Kidney epithelial cell (primary cell): ENCODE data around the gene MUC3A. TPM values are rescaled to one million over a fixed set of nuclear protein-coding genes. Genes with fewer than 3 reads are reported as not detected.

Experiments
- DNase-seq: peaks from one replicate; pipeline ENCODE4 v3.0.0-alpha.2; 2010; ENCODE audit warnings: low read depth
- H3K27me3 ChIP-seq: 2 replicates; pipeline ENCODE4 v1.6.0; 2011; ENCODE audit warnings: low read length; ENCODE audit not compliant: control insufficient read depth, insufficient read depth
- H3K36me3 ChIP-seq: 2 replicates; pipeline ENCODE4 v1.5.1; 2011; ENCODE audit warnings: low read length; ENCODE audit not compliant: control insufficient read depth, insufficient read depth
- H3K4me3 ChIP-seq: 2 replicates; pipeline ENCODE4 v1.5.1; 2011; ENCODE audit warnings: low read depth, mild to moderate bottlenecking, control low read depth, low read length
- CTCF ChIP-seq: IDR thresholded peaks from 2 replicates; pipeline ENCODE4 v1.5.1; 2011; ENCODE audit warnings: mild to moderate bottlenecking, moderate library complexity, low read length, control low read depth, inconsistent platforms; ENCODE audit not compliant: insufficient read depth, poor library complexity, severe bottlenecking
- total RNA-seq: library from RNA; depleted of rRNA; stranded (reverse); fragments of >200 nt; gene quantifications from 2 replicates; pipeline ENCODE4 v1.2.3, GENCODE V29; 2015

MUC3A gene
- total RNA-seq, 1 donor from 2014 or later = 0.17 TPM

GRCh38 chr7:100952641-100953040 is 3.3 kb downstream of the MUC3A start:
- Histone ChIP-seq H3K4me3 (no peak overlapping the region), H3K27me3 (peaks cover 33% of the 10 kb centered on the region), H3K36me3 (no peaks in the 10 kb centered on the region)
- no peak for DNase-seq
- no peak for TF ChIP-seq CTCF

GRCh38 chr7:100957832-100958421 is 8.6 kb downstream of the MUC3A start:
- H3K27me3 ChIP-seq = peaks cover 14% of the 10 kb centered on the region
- no peak overlapping the region for H3K4me3 ChIP-seq
- DNase-seq = no peak
- no peaks in the 10 kb centered on the region for H3K36me3 ChIP-seq
- no peak for TF ChIP-seq CTCF

- Histone ChIP-seq H3K4me3 (no peak overlapping the region), H3K27me3 (peaks cover 21% of the 10 kb centered on the region), H3K36me3 (no peaks in the 10 kb centered on the region)
- TF ChIP-seq CTCF = no peak
- DNase-seq = no peak
Observed at GRCh38 chr7:100959894-100960293, 10.6 kb downstream of the MUC3A start.

GRCh38 chr7:100962537-100962936 is 13.2 kb downstream of the MUC3A start:
- Histone ChIP-seq H3K27me3 (peaks cover 47% of the 10 kb centered on the region), H3K36me3 (no peaks in the 10 kb centered on the region), H3K4me3 (no peak overlapping the region)
- no peak for DNase-seq
- TF ChIP-seq CTCF = no peak

GRCh38 chr7:100963386-100963785 is 14.1 kb downstream of the MUC3A start:
- no peak for TF ChIP-seq CTCF
- no peak for DNase-seq
- peaks cover 52% of the 10 kb centered on the region for H3K27me3 ChIP-seq
- H3K36me3 ChIP-seq = no peaks in the 10 kb centered on the region
- no peak overlapping the region for H3K4me3 ChIP-seq

- peaks cover 57% of the 10 kb centered on the region for H3K27me3 ChIP-seq
- no peak for TF ChIP-seq CTCF
- H3K4me3 ChIP-seq = no peak overlapping the region
Observed at GRCh38 chr7:100963874-100964273, 14.5 kb downstream of the MUC3A start.

More at GRCh38 chr7:100963874-100964273, 14.5 kb downstream of the MUC3A start:
- no peaks in the 10 kb centered on the region for H3K36me3 ChIP-seq
- DNase-seq = no peak
